MM.1S (cell line): ENCODE measurements around the gene NUP133.

Experiments used
- EZH2 ChIP-seq: fragments of 300-600 bp; sonication (generic); optimal IDR thresholded peaks from 2 replicates; pipeline ENCODE3; 2017; ENCODE audit warnings: low read depth, mild to moderate bottlenecking, antibody characterized with exemption, low read length, mixed read lengths
- EZH2phosphoT487 ChIP-seq: fragments of 300-600 bp; sonication (generic); IDR thresholded peaks from 2 replicates; pipeline ENCODE4 v1.6.1; 2018; ENCODE audit warnings: antibody characterized with exemption, low read length
- TF ChIP-seq, protein P1 (sequence below): fragments of 300-600 bp; sonication (generic); IDR thresholded peaks from 2 replicates; pipeline ENCODE4 v1.5.1; 2016; ENCODE audit warnings: antibody characterized with exemption, low read length, mixed read lengths

DNA sequence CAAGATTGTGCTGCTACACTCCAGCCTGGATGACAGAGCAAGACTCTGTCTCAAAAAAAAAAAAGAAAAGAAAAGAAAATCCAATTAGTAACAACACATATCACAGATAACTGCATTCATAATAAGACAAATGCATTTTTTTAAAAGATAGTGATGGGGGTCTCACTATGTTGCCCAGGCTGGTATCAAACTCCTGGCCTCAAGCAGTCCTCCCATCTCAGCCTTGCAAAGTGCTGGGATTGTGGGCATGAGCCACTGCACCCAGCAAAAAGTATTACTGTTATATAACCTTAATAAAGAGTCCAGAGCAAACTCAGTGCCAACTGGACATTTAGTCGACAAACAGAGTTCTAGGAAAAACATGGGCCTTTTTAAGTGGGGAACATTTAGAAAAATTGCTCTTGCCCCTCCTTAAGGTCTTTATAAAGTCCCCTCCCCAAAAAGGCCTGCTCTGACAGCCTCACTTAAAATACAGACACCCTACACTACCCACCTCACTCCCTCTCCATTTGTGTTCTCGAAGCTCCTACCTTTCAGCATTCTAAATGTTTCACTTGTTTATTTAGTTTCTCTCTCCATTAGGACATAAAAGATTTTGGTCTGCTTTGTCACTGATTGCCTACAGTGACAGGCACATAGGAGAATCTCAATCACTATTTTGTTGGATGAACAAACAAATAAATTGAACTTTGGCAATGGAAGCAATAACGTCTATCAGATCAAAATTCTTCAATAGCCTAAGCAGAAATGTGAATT lies 42.8 kb upstream of the NUP133 start:
- TF ChIP-seq, protein P1, sequence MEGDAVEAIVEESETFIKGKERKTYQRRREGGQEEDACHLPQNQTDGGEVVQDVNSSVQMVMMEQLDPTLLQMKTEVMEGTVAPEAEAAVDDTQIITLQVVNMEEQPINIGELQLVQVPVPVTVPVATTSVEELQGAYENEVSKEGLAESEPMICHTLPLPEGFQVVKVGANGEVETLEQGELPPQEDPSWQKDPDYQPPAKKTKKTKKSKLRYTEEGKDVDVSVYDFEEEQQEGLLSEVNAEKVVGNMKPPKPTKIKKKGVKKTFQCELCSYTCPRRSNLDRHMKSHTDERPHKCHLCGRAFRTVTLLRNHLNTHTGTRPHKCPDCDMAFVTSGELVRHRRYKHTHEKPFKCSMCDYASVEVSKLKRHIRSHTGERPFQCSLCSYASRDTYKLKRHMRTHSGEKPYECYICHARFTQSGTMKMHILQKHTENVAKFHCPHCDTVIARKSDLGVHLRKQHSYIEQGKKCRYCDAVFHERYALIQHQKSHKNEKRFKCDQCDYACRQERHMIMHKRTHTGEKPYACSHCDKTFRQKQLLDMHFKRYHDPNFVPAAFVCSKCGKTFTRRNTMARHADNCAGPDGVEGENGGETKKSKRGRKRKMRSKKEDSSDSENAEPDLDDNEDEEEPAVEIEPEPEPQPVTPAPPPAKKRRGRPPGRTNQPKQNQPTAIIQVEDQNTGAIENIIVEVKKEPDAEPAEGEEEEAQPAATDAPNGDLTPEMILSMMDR = no peak
- no peak for TF ChIP-seq EZH2phosphoT487
- TF ChIP-seq EZH2 = no peak
